Adrenal gland (tissue), 5 donors: Measurements from ENCODE around the gene CSF2.

ENCODE experiments used
- POLR2A ChIP-seq, 2 donors: fragments of 450-650 bp; IDR thresholded peaks; one replicate each; pipeline ENCODE4 v1.6.1; 2017; ENCODE audit warnings: antibody characterized with exemption in 2 of 2, mild to moderate bottlenecking in 2 of 2, moderate library complexity in 1 of 2
- TF ChIP-seq, protein P1 (sequence below), 6 experiments: fragments of 450-650 bp in 4 of 6; fragments of 200-600 bp in 2 of 6; sonication (generic) in 1 of 6; IDR thresholded peaks; 1 replicate in 5 of 6; 2 replicates in 1 of 6; pipeline versions ENCODE4 v1.5.1 to v1.8.0; 2016 to 2021; ENCODE audit warnings: antibody characterized with exemption in 6 of 6, mild to moderate bottlenecking in 2 of 6, moderate library complexity in 1 of 6
- donor health status: DM: no; HTN: no; CAD: no.

DNA sequence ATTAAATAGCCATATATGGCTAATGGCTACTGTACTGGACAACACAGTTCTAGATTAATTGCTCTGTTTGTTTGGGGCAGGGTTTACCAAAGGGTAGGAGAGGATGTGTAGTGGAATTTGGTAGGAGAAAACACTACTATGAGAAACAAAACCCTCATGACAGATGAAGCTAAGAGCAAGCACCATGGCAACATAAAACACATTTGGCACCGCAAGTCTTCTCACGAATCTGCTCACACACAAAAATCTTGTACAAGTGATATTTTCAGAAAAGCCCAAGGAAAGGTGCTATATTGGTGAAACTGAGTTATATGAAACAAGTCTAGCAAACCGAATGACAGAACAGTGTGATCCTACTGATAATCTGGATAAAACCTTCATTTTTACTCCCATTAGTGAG, 38.5 kb downstream of the CSF2 start:
- TF ChIP-seq, protein P1, sequence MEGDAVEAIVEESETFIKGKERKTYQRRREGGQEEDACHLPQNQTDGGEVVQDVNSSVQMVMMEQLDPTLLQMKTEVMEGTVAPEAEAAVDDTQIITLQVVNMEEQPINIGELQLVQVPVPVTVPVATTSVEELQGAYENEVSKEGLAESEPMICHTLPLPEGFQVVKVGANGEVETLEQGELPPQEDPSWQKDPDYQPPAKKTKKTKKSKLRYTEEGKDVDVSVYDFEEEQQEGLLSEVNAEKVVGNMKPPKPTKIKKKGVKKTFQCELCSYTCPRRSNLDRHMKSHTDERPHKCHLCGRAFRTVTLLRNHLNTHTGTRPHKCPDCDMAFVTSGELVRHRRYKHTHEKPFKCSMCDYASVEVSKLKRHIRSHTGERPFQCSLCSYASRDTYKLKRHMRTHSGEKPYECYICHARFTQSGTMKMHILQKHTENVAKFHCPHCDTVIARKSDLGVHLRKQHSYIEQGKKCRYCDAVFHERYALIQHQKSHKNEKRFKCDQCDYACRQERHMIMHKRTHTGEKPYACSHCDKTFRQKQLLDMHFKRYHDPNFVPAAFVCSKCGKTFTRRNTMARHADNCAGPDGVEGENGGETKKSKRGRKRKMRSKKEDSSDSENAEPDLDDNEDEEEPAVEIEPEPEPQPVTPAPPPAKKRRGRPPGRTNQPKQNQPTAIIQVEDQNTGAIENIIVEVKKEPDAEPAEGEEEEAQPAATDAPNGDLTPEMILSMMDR (IDR thresholded peaks at IDR 0.05): no peak
- no peak for TF ChIP-seq POLR2A (IDR thresholded peaks at IDR 0.05)
